T-helper 1 cell (primary cell): ENCODE data around the gene STARD7.
"Not testable (repeated sequence)": the region's sequence is repeated elsewhere in the genome, so short reads cannot be mapped to it uniquely, and the experiment has no call there.

Experiments used
- DNase-seq, 5 donors: peaks; one replicate each; pipeline ENCODE4 v3.0.0-alpha.2; 2012 to 2020

Gene STARD7

DNA sequence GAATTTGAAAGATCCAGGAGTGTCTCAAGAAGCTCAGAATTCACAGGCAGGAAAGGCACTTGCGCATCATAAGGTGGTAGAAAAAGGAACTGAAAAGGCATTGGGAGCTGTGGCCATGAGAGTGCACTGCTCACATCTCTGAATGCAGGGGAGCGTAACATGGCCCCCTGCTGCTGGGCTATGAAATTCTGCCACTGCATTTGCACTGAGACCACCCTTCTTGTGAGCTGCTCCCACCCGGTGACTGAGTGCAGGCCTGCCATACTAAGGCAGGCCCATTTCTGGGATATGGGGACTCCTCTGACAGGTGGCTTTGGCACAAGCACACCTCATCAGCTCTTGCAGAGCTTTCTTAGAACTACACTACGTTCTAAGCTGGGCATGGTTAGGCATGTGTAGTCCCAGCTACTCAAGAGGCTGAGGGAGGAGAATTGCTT is 25.3 kb upstream of the STARD7 start:
- no peak for DNase-seq

DNA sequence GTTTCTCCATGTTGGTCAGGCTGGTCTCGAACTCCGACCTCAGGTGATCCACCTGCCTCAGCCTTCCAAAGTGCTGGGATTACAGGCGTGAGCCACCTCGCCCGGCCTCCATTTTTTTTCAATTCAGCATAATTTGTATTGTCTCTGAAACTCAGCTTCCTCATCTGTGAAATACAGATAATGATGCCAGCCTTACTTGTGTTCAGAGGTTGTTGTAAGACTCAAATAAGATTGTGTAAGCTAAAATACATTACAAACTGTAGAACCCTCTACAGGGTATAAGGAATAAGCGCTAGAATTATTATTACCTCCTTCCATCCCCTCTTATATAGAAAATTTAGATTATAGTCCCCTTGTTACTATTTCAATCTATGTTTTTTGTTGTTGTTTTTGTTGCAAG is 24.8 kb upstream of the STARD7 start:
- no peak for DNase-seq

GRCh38 chr2:96231316-96231715 is 22.7 kb upstream of the STARD7 start:
- no peak for DNase-seq

GRCh38 chr2:96225016-96225533 is 16.4 kb upstream of the STARD7 start:
- no peak for DNase-seq

- DNase-seq = not testable (repeated sequence)
These were observed 12.5 kb upstream of the STARD7 start for GRCh38 chr2:96221106-96221505.

- DNase-seq = not testable (repeated sequence)
These were observed 11.3 kb upstream of the STARD7 start for GRCh38 chr2:96219959-96220358.

DNA sequence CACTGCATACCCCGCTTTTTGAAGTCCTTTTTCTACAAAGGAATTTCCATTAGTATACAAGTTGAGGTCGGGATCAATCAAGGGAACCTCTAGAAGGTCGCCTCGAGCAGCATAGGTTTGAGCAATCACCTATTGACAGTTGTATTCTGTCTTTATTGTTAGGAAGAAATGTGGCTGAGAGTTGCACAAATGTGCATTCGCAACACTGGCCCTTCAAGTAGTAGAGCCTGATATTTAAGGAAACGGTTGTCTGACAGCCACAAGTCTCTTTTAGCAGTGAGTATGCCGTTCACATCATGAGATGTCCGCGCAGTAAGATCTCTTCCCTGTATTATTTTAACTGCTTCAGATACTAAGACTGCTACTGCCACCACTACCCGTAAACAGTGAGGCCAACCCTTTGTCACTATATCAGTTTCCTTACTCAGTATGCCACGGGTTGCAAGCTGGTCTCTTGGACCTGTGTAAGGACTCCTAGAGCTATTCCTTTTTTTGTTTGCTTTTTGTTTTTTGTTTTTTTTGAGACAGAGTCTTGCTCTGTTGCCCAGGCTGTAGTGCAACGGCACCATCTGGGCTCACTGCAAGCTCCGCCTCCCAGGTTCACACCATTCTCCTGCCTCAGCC is 10.0 kb upstream of the STARD7 start:
- DNase-seq = no peak

DNA sequence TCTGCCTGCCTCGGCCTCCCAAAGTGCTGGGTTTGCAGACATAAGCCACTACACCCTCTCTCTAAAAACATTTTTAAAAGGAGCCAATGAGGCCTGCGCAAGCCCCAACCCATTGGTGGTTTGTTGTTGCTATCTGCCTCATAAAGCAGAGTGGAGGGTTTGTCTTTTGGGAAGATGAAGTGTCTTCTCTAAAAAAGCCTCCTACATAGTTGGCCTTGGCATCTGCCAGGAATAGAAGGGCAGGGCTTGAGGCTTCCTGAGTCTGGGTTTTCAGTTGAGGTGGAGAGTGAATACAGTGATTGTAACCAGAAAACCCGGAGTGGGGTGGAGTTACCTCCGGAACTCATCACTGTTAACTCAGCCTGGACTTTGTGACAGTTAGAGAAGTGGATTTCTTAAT is 5.9 kb upstream of the STARD7 start:
- DNase-seq = no peak

DNA sequence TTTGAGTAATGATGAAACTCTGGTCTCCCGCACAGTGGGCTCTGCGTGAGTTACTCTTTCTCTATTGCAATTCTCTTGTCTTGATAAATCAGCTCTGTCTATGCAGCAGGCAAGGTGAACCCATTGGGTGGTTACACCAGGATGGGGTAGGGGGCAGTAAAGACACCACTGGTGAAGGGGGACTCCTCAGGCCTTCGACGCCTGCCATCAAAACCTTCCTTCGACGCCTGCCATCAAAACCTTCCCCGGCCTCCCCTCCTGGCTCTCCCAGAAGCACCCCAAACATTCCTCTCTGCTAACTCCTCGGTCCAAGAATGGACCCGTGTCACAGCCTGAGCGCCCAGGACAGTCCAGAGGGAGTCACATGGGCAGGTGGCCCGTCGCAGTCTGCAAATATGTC is 4.8 kb upstream of the STARD7 start:
- DNase-seq = no peak

- no peak for DNase-seq
These were observed 3.7 kb upstream of the STARD7 start for GRCh38 chr2:96212339-96212738.

DNA sequence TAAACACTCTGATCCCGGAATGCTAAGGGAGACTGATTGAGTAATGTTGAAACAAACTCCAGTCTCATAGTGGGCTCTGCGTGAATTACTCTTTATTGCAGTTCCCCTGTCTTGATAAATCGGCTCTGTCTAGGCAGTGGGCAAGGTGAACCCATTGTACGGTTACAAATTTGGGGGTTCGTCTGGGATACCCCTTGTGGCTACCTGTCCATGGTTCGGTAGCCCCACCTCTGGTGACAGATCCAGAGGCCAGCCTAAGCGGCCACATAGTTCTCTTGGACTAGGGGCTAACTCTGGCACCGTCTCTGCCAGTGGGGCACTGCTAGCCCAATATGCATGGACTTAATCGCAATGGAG is 1.1 kb upstream of the STARD7 start:
- DNase-seq = no peak

DNA sequence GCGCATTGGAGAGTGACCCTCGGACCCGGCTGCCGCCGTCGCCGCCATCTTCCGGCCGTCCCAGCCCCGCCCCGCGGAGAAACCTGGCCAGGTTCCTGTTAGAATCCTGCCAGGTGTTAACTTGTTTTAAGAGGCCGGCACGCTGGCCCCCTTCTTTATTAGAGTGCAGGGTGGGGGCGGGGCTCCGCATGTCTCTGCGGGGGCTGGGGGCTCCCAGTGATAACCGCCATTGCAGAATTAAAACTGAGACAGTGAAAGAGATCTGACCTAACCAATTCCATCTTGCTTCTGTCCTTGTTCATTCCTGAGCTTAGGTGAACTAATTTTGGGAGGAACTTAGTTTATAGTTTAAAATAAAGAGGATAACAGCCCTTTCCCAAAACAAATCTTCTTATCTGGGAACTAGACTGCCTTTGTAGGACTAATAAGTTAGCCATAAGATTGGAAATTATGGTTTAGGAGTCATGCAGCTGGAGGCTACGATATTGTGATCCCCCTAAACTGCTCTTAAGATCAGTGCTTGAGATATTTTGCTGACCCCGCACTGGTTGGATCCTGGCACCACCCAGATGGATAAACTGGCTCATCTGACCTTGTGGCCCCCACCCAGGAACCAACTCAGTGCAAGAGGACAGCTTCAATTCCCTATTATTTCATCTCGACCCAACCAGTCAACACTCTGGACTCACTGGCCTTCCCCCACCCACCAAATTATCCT is 543 bp upstream of the STARD7 start:
- DNase-seq = no peak

DNA sequence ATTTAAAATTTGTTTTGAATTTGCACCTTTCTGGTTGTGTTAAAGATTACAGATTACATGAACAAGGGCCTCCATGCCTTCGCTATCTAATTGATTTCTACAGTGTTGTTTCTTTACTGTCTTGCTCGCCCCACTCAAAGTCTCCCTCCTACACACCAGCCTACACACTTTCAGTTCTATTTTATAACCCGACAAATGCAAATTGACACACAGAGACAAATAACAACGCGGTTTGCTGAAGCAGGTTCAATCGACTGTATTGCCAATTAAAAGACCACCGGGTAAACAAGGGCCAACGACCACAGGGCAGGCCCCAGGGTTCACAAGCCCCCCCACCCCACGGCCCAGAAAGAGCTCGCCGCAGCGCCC is 869 bp downstream of the STARD7 start:
- no peak for DNase-seq

- no peak for DNase-seq
These were observed 1.4 kb downstream of the STARD7 start for GRCh38 chr2:96207073-96207773.

DNA sequence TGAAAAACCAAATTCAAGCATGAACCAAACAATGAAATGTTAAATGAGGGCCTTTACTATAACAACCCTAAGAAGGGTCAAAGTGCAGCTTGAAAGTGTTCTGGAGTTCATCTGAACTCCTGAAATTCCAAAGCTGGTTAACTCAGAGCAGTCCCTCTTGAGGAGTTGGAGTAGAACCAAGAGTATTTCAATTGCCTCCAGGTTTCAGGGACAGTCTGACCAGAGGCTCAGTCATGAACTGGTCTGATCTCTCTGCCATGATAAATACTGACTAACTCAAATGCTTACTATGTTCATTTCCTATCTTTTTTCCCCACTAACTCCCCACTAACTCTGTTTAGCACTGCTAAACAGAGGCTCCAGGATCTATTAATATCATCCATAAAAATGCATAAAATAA is 2.7 kb downstream of the STARD7 start:
- DNase-seq = no peak

GRCh38 chr2:96204836-96205624 is 3.6 kb downstream of the STARD7 start:
- DNase-seq = no peak

DNA sequence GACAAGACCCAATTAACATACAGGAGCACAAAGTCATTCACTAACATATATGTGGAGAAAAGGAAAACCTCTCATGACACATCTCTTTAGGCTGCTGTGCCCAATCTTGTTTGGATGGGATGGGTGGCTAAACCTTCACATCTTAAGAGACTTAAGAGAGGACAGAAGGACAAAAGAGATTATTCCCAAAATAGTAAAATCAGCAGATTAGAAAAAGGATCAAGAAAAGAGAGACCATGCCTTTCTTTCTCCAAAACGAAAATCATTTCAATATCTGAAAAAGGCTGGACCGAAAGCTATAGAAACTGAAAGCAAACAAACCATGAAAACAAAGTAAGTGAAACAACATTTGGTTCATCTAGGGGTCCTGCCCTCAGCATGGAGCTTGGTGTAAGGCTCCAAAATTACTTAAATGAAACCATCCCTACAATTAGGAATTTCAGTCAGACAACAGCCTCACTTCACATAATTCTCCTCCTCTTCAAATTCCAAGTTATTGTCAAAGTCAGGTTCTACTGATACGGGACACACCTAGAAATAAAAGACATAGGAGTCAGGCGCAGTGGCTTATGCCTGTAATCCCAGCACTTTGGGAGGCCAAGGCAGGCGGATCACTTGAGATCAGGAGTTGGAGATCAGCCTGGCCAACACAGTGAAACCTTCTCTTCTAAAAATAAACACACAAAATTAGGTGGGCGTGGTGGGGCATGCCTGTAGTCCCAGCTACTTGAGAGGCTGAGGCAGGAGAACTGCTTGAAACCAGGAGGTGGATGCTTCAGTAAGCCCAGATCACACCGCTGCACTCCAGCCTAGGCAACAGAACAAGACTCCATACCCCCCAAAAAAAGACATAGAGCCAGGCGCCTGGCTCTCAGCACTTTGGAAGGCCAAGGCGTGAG is 5.2 kb downstream of the STARD7 start:
- DNase-seq = peak in 1 of 5 donors; percentile 27

DNA sequence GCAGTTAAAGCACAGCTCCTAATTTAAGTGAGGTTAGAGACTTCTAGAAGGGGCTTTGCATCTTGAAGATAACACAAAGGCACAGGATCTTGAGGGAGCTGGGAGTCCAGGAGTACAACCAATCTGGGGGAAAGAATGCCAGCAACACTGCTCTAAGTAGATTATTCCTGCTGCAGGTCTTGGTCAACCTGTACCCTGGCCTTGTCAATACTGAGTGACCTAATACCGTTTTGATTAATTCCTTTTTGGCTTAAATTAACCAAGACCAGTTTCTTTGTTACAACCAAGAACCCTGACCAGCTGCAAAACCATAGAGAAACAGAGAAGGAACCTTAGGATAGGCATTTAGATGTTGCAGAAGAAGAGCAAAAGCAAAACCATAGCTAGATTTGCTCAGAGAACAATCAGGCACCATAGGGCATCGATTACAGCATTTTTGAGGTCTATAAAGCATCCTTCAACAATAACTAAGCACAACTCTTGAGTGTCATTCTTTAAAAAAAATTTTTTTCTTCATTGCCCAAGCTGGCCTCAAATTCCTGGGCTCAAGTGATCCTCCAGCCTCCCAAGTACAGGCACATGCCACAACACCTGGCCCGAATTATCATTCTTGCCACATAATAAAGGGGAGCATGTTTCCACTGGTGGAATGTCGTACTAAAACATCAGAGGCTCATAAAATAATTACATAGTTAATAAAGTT is 6.3 kb downstream of the STARD7 start:
- no peak for DNase-seq

DNA sequence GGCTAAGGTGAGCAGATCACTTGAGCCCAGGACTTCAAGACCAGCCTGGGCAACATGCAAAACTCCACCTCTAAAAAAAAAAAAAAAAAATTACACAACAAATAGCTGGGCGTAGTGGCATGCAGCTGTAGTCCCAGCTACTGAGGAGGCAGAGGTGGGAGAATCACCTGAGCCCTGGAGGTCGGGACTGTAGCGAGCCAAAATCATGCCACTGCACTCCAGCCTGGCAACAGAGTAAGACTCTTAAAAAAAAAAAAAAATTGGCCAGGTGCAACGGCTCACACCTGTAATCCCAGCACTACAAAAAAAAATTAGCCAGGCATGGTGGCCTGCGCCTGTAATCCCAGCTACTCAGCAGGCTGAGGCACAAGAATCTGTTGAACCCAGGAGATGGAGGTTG is 7.3 kb downstream of the STARD7 start:
- DNase-seq = no peak

DNA sequence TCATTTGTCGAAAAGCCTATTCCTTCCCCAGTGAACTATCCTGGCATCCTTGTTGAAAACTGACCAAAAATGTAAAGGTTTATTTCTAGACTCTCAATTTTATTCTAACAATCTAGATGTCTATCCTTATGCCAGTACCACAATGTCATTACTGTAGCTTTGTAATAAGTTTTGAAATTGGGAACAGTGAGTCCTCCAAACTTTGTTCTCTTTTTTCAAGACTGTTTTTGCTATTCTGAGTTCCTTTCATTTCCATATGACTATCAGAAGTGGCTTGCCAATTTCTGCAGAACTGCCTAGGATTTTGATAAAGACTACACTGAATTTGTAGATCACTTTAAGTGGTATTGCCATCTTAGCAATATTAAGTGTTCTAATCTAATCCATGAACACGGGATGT is 9.7 kb downstream of the STARD7 start:
- no peak for DNase-seq

DNA sequence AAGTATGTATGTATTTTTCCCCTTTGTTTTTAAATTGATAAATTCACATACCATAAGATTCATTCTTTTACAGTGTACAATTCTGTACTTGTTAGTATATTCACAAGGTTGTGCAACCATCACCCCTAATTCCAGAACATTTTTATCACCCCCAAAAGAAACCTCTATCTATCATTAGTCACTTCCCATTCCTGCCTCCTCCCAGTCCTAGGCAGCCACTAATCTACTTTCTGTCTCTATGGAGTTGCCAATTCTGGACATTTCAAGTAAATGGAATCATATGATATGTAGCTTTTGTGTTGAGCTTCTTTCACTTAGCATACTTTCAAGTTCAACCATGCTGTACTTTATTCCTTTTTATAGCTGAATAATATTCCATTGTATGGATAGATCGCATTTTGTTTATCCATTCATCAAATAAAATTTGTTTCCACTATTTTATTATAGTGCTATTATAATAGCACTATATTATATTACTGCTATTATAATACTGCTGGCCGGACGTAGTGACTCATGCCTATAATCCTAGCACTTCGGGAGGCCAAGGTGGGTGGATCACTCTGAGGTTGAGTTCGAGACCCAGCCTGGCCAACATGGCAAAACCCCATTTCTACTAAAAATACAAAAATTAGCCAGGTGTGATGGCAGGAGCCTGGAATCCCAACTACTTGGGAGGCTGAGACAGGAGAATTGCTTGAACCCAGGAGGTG is 10.9 kb downstream of the STARD7 start:
- no peak for DNase-seq
